Heart left ventricle (tissue), 13 donors: ENCODE data around the gene SERPINB10.
A peak's percentile ranks its signal among the peaks of the same experiment; 100 is the strongest.

Experiments
- CTCF ChIP-seq, 12 donors: fragments of 200-600 bp; sonication (generic) in 4 of 12; IDR thresholded peaks; one replicate each; pipeline versions ENCODE4 v1.5.0 to v1.8.0; 2018 to 2022; ENCODE audit warnings: antibody characterized with exemption in 12 of 12, mild to moderate bottlenecking in 5 of 12
- POLR2A ChIP-seq, 2 donors: fragments of 450-650 bp; IDR thresholded peaks; one replicate each; pipeline ENCODE4 v1.6.1; 2017; ENCODE audit warnings: antibody characterized with exemption in 2 of 2, mild to moderate bottlenecking in 2 of 2, moderate library complexity in 2 of 2
- donor health status: ischemic (EF 13 %, LVEDD 7.1; RV severe dilation, severe dysfunction).
- donor health status: DM: no; HTN: yes; CAD: no.
- donor health status: DM: no; HTN: no; CAD: no.
- donor health status: ischemic (EF 25% LVEDD 6.9; RV normal size, moderate dysfunction).
- donor health status: ischemic (EF 25% LVEDD 5.7; RV mildly dilated, moderate dysfunction).
- donor health status: ischemic (EF 35%, LVEDD 5.7; RV mildly dilated, moderate dysfunction).
- donor health status: nonischemic (EF 11% LVEDD 7.7; RV severe dilation, severe dysfunction).
- donor health status: DM: yes; HTN: yes; CAD: no.
- donor health status: PGD.
- donor health status: ischemic (EF 29% LVEDD 5.4; RV normal size, mild dysfunction).
- donor health status: nonischemic (EF 23%, LVEDD 6.1; RV moderate dilation, normal function).

GRCh38 chr18:63969942-63970808 lies 62.4 kb downstream of the SERPINB10 start, which contains the start of gene SERPINB8:
- TF ChIP-seq CTCF (IDR thresholded peaks at IDR 0.05) (no peak), POLR2A (IDR thresholded peaks at IDR 0.05) (peak in 1 of 2 donors; percentile 85)
